HG02970 (cell line): ENCODE results near the gene GRAMD2B.
"Not testable (repeated sequence)": the region's sequence is repeated elsewhere in the genome, so short reads cannot be mapped to it uniquely, and the experiment has no call there.

Experiments
- ATAC-seq: cut with Tn5 transposase; IDR thresholded peaks from one replicate; pipeline ENCODE4 v1.9.1; 2021; ENCODE audit warnings: mild to moderate bottlenecking, moderate library complexity, moderate number of reproducible peaks; ENCODE audit not compliant: unreplicated experiment, low FRiP score

GRAMD2B gene

GRCh38 chr5:126508251-126508961 lies 85.2 kb downstream of the GRAMD2B start:
- no peak for ATAC-seq

DNA sequence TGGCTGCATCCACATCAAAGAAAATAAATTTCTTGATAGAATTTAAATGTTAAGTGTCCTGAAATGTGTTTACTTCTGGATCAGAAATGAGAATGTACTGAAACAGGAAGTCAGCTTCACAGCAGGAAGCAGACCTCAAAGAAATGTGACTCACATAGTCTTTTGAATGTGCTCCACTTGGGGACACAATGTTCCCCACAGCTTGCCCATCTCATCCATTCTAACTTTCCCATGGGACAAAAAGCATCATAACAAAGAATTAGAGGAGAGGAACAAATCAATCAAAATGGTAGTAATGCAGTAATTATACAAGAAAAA lies 85.7 kb downstream of the GRAMD2B start:
- ATAC-seq, result no peak

DNA sequence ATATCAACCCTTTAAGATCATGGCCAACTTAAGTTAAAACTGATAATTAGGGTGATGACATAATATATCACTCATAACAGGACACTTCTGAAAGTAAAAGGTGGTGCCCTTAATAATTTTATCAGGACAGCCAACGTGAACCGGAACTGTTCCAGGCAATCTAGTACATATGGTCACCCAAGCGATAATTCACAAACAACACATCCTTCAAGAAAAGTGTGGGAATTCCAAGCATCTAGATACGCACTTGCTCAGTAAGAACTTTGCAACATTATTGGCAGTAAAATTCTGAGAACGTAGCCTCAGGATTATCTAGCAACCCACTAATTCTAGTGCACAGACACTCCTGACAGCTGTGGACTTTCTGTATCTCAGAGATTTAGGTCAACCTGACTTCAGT lies 86.1 kb downstream of the GRAMD2B start:
- no peak for ATAC-seq

- no peak for ATAC-seq
Observed at GRCh38 chr5:126511961-126512360, 88.8 kb downstream of the GRAMD2B start.

- no peak for ATAC-seq
Observed at GRCh38 chr5:126512451-126512850, 89.2 kb downstream of the GRAMD2B start.

DNA sequence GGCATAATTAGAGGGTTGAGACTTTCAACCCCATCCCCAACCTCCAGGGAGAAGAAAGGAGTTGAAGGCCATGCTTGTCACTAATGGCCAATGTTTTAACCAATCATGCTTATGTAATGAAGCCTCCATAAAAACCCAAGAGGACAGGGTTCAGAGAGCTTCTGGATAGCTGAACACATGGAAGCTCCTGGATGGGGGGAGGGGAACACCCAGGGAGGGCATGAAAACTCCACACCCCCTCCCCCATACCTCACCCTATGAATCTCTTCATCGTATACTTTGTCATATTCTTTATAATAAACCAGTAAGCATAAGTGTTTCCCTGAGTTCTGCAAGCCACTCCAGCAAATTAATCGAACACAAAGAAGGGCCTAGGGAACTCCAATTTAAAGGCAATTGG lies 90.1 kb downstream of the GRAMD2B start:
- ATAC-seq, result no peak

GRCh38 chr5:126513703-126514102 lies 90.5 kb downstream of the GRAMD2B start:
- ATAC-seq, result no peak

DNA sequence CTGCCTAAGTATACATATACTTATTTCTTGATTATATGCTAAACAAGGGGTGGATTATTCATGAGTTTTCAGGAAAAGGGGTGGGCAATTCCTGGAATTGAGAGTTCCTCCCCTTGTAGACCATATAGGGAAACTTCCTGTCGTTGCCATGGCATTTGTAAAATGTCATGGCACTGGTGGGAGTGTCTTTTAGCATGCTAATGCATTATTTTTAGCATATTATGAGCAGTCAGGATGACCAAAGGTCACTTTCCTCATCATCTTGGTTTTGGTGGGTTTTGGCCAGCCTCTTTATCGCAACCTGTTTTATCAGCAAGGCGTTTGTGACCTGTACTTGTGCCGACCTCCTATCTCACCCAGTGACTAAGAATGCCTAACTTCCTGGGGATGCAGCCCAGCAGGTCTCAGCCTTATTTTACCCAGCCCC lies 90.9 kb downstream of the GRAMD2B start:
- ATAC-seq, result no peak

DNA sequence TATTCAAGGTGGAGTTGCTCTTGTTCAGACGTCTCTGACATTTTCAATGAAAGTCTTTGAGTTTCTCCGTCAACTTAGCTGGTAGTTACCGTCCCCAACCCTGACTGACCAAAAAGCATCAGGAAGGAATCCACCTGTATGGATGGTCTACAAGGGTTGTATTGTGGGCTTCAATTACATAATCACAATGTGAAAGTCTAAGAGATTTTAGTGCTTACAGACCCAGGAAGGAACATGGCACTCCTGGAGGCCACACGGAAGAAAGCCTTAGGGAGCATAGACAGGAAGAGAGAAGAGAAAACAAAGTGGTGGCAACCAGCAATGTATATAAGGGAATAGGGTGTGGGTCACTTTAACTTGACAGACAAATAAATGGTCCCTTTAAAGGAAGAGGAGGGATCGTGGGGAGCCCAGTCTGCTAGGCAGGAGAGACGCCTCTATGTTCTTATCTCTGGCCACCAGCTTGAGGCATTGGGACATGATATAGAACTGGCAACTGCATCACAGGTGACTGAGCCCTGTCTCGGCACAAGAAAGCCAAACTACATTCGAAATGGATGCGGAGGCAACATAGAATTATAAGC lies 91.4 kb downstream of the GRAMD2B start:
- ATAC-seq, result no peak

DNA sequence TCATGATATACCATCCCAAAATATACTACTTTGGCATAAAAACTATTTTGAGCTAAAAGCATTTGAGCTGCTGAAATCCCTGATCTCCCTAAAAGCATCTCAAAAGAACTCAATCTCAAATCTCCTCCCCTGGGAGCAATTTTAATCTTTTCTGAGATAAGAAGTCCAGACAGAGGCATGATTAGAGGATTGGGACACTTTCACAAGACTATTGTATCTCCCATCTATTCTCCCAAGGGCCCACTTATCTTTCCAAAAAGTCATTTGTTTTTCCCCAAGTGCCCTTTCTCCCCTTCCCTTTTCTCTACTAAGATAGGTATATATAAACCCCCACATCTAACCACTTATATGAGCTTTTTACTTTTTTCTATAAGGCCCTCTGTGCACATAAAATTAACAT lies 92.1 kb downstream of the GRAMD2B start:
- no peak for ATAC-seq

GRCh38 chr5:126516133-126516532 lies 92.9 kb downstream of the GRAMD2B start:
- no peak for ATAC-seq

DNA sequence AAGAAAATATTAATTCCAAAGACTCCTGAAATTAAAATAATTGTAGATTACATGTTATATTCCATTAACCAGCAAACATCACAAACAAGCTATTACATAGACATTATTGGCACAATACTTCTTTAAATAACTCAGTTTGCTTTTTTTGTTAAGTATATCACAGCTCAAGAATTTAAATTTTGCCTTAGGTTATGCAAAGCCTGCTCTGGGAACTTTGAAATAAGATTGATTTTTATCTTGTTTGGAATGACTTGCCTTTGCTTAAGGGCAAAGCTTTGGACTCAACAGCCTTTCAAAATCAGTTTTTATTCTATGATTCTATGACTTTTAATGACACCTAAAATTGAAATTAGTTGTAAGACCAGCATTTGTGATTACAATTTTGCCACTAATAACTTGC lies 93.6 kb downstream of the GRAMD2B start:
- ATAC-seq, result no peak

- ATAC-seq, result not testable (repeated sequence)
Observed at GRCh38 chr5:126519223-126519622, 96.0 kb downstream of the GRAMD2B start.

DNA sequence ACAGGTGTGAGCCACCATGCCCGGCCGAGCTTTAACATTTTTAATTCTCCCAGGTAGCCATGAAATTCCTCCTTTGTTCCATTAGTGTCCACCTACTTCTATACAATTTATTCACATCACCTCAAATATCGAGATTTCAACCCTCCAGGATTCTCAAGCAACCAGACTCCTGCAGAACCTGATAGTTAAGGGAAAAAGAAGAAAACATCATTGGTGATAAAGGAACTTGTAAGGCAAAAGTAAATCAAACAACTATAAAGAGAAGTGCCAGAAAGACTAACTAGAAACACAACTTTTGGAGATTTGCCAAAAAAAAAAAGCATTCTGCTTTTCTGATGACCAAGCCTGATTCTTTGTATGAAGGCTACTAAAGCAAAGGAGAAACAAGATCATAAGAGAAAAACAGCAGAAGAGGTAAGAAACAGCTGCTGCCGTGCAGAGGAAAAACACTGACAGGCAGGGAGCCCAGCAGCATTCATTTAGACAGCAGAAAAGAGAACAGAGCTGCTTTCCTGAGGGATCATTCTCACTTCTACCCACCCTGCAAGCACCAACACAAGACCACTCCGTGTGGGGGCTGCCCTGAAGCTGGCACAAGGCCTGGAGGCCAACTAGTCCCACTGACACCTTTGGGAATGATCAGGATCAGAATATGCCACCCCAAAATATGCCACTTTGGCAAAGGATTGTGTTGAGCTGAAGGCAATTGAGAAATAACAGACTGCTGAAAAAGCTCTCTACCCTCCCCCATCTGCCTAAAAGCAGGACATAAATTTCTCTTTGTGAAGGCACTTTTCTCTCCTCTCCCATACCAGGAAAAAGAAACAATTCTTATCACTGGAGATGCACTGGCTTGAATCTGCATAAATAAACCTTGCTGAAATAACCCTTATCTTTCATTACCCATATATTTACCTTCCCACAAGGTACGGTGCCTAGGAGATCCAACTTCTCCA lies 96.7 kb downstream of the GRAMD2B start:
- no peak for ATAC-seq

DNA sequence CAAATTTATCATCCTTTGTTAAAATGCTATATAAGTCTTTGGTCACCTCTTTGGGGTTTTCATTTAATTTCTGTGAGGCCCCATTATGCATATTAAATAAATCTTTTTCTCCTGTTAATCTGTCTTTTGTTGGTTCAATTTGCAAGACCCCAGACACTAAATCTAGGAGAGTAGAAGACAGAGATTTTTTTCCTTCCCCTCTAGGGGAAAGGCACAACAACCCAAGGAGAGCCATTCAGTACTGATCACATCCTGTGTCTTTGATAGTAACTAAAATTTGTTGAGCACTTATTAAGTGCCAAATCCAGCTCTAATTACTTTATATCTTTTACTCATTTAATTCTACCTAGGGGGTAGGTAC lies 97.4 kb downstream of the GRAMD2B start:
- ATAC-seq, result no peak

DNA sequence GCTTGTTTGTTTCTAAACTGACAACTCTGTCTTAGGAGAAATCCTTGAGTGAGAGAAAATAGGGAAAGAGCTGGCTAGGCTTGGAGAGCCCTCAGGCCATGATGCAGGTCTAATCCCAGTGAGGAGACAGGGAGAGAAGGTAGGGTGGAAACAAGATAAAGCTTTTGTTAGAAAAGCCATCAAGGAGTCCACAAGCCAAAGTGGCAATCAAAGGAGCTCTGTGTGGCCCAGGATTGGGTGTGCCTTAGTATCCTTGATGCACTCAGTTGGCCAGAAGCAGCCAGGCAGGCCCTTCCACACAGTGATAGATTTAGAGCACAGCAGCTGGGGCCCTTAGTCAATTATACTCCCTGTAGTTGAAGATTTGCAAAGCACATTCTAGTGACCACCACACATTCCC lies 97.9 kb downstream of the GRAMD2B start:
- no peak for ATAC-seq

GRCh38 chr5:126523818-126524510 lies 100.8 kb downstream of the GRAMD2B start:
- ATAC-seq, result no peak

GRCh38 chr5:126525630-126526245 lies 102.5 kb downstream of the GRAMD2B start:
- no peak for ATAC-seq

GRCh38 chr5:126526493-126526892 lies 103.3 kb downstream of the GRAMD2B start:
- ATAC-seq, result no peak

- no peak for ATAC-seq
Observed at GRCh38 chr5:126527158-126527557, 103.9 kb downstream of the GRAMD2B start.
